GM21360 (cell line): ENCODE results near the gene TAF1B.
"Not testable (repeated sequence)": the region's sequence is repeated elsewhere in the genome, so short reads cannot be mapped to it uniquely, and the experiment has no call there.

Source experiments
- ATAC-seq: cut with Tn5 transposase; IDR thresholded peaks from one replicate; pipeline ENCODE4 v1.9.1; 2021; ENCODE audit warnings: mild to moderate bottlenecking, moderate library complexity; ENCODE audit not compliant: unreplicated experiment

The TAF1B gene

DNA sequence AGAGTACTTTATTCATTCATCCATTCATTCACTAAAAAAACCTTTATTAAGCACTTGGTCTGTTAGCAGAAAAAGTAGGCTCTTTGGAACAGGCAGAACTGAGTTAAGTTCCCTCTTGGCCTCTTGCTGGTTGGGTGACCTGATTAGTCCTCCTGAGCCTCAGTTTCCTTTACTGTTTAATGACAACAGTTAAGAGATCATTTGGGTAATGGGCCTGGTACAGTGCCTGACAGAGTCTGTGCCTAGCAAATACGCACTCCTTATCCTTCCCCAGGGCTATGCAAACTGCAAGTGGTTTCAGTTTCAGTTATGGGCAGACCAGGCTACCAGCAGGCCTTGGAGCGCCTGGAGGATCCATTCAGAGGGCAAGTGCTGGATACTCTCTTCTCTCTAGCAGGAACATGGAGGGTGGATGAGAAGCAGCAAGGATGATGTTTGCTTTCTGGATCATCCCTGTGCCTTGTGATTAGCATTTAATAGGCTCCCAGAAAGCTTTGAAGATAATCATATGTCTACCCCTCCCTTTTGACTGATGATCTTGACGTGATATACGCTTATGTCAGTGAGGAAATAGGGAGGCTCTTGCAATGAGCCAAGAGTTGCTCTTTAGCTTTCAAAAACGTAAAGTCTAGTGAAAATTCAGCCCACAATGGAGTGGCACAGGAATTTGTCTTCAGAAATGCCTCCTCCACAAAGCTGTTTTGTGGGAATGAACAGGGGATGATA, 12.4 kb upstream of the TAF1B start:
- no peak for ATAC-seq

- ATAC-seq = no peak
These were observed 11.6 kb upstream of the TAF1B start for GRCh38 chr2:9831670-9832069.

DNA sequence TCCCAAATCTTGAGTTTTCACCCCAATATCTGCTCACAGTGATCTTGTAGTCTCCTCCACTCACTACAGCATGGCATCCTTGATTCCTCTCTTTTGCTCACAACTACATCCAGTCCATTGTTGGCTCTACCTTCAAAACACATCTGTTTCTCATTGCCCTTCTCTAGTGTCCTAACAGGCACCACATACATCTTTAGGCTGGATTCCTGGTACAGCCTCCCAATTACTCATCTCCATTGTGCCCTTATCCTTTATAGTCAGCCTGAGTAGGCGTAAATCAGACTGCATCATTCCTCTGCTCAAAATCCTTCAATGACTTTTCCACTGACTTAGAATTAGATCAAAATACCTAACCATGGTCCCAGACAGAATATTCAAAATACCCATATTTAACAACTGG, 10.7 kb upstream of the TAF1B start:
- ATAC-seq = no peak

DNA sequence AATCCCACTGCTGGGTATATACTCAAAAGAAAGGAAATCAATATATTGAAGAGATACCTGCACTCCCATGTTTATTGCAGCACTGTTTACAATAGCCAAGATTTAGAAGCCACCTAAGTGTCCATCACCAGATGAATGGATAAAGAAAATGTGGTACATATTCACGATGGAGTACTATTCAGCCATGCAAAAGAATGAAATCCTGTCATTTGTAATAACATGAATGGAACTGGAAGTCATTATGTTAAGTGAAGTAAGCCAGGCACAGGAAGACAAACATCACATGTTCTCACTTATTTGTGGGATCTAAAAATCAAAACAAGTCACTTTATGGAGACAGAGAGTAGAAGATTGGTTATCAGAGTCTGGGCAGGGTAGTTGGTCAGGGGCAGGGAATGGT, 8.2 kb upstream of the TAF1B start:
- not testable (repeated sequence) for ATAC-seq

DNA sequence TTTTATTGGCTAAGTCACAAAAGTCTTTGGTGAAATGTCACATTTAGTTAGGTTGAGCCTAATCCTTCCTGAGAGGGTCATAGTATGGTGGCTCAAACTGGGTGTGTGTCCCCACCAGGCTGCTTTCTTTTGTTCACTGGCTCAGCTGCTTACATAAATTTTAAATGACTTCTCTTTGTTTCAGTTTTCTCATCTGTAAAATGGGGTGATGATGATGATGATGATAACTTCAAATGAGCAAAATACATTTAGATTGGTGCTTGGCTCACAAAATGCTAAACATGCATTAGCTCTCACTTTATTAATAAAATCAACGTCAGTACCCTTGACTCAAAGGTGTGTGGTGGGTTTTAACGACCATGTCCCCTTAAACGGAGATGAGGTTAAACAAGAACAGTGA, 7.2 kb upstream of the TAF1B start:
- no peak for ATAC-seq

DNA sequence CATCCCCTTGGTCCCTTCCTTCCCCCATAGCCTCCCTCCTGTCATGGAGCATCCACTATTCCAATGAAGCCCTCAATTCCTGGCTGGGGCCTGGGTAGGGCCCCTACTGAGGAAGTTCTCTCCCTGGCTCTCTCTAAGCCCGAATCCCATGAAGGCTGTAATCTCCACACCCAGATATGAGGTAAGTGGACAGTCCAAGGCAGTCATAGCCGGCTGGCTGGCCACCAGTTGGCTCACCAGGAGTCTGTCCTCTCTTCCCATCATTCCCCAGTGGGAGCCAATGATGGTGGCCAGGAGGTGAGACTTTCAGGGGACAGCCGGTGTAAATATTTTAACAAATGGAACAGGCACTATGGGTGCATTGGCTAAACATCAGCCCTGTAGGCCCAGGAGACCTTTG, 6.8 kb upstream of the TAF1B start:
- ATAC-seq = no peak

GRCh38 chr2:9837451-9837850, 5.8 kb upstream of the TAF1B start:
- no peak for ATAC-seq

DNA sequence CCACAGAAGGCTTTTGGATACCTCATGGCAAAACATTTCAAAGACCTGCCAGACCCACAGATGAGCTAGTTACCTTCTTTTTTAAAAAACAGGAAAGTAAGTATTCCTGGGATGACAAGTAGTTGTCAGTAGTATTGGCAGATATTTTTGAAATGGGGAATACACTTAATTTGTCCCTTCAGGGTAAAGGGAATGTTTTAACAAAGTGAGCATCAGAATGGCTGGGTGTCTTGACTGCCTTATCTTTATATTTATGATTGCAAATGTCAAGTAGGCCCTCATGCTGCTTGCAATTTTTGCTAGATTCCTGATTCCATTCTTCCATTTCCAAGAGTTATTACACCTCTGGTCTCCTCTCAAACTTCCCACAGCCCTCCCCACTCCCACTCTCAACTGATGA, 4.9 kb upstream of the TAF1B start:
- ATAC-seq = no peak

DNA sequence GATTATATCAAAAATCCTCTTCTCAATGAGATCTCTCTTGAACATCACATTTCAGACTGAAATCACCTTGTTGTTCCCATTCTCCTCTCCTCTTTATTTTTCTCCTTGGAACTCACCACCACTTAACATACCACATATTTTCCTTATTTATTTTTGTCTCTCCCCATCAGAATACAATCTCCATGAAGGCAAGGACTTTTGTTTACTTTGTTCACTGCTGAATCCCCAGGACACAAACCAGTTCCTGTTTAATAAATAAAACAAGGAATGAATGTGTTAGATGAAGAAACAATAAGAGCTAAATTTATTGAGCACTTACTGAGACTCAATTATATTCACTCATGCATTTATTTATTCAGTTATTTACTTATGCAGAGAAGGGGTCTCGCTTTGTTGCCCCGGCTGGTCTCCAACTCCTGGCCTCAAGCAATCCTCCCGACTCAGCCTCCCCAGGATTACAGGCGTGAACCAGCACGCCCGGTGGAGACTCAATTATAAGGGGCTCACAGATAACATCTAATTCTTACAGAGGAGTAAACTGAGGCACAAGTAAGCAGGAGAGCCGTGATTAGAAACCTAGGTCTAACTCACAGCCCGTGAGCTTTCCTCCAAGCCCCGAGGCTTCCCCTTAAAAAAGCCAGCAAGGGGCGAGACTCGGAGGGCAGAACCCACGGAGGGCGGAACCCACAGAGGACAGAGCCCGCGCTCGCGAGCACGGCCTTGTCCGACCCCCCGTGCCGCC, 616 bp upstream of the TAF1B start:
- no peak for ATAC-seq

- no peak for ATAC-seq
These were observed 786 bp downstream of the TAF1B start for GRCh38 chr2:9844036-9844483.

- ATAC-seq = no peak
These were observed 1.3 kb downstream of the TAF1B start for GRCh38 chr2:9844576-9844975.

DNA sequence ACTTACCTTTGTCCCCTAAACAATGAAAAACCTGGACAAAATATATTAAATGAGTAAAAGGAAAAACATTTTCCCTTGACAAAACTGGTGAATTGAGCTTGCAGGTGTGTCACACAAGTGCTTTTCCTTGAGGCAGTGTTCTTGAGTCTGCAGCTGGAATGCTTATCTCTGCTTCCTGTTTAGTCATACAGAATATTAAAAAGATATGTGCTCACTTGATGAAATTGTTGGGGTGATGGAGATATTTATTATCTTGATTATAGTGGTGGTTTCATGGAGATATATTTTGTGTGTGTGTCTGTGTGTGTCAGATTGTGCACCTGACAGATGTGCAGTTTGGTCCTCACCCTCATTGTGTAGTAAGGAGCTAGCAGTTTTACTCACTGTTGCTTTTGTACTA, 3.3 kb downstream of the TAF1B start:
- no peak for ATAC-seq

GRCh38 chr2:9847140-9847539, 3.9 kb downstream of the TAF1B start:
- ATAC-seq = no peak

- ATAC-seq = no peak
These were observed 9.6 kb downstream of the TAF1B start for GRCh38 chr2:9852881-9853280.

GRCh38 chr2:9857814-9858729, 14.8 kb downstream of the TAF1B start:
- ATAC-seq = no peak

- no peak for ATAC-seq
These were observed 15.4 kb downstream of the TAF1B start for GRCh38 chr2:9858730-9859068.

GRCh38 chr2:9860922-9861580, 17.8 kb downstream of the TAF1B start:
- not testable (repeated sequence) for ATAC-seq

- ATAC-seq = no peak
These were observed 24.6 kb downstream of the TAF1B start for GRCh38 chr2:9867881-9868280.

DNA sequence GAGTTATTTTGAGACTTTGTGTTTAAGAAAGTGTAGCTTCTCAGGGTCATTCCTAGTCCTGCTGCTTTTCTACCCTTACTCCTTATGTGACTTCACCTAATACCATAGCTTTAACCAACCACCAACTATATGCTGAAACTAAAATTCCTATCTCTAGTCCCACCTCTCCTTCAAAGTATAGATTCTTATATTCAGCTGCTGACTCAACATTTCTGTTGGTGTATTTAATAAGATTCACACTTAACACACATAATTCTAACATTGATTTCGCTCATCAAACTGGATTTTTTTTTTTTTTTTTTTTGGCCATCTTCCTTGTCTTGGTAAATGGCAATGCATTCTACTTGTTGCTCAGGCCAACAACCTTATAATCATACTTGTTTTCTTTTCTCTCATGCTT, 30.1 kb downstream of the TAF1B start:
- no peak for ATAC-seq

GRCh38 chr2:9877026-9877425, 33.8 kb downstream of the TAF1B start:
- ATAC-seq = no peak

DNA sequence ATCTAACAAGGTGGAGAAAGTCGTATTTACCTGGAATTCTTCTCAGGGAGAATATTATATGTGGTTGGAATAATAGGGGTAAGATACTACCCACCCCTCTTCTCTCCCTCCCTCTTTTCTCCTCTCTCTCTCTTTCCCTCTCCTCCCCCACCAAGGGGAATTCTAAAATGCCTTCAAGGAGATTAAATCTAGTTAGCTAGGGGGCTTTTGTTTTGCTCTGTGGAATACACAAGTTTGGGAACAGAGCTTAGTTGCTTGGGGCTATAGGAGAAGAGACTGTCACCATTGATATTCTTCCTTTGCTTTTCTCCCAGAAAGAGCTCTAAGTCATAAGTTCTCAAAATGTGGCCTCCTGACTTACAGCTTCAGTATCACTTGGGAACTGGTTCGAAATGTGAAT, 34.5 kb downstream of the TAF1B start:
- no peak for ATAC-seq
